ENCODE results near the gene GTF3A. TPM values are rescaled to one million over a fixed set of nuclear protein-coding genes. Genes with fewer than 3 reads are reported as not detected.

Gene GTF3A
- total and polyA plus RNA-seq, 2 of the 8 experiments (the other 6 are each of a cell fraction or from before 2014, with no cell fraction given) = 41.6 to 96.5 TPM

- TF ChIP-seq CHD7 (IDR thresholded peaks at IDR 0.05; ENCODE audit: insufficient replicate concordance, low read length) = no peak
- TF ChIP-seq ATF3 (IDR thresholded peaks at IDR 0.05; ENCODE audit: insufficient read depth, low read depth, low read length) = no peak
- TF ChIP-seq TAF7 (optimal IDR thresholded peaks at IDR 0.05; ENCODE audit: borderline replicate concordance, low read depth, low read length) = no peak
- TF ChIP-seq SAP30 (IDR thresholded peaks at IDR 0.05; ENCODE audit: insufficient read depth, insufficient replicate concordance, low read length) = no peak
- TF ChIP-seq KDM5A (IDR thresholded peaks at IDR 0.05; ENCODE audit: low read length) = no peak
- TF ChIP-seq SP1 (IDR thresholded peaks at IDR 0.05; ENCODE audit: low read depth, low read length) = no peak
- TF ChIP-seq NRF1 (IDR thresholded peaks at IDR 0.05; ENCODE audit: low read depth, low read length) = no peak
- no peak for TF ChIP-seq RAD21 (IDR thresholded peaks at IDR 0.05 in 1 of 2, conservative IDR thresholded peaks at IDR 0.05 in 1 of 2; ENCODE audit: low read depth in 2 of 2, low read length in 2 of 2)
- no peak for TF ChIP-seq ZNF274 (IDR thresholded peaks at IDR 0.05; ENCODE audit: borderline replicate concordance, extremely low read depth, low read length)
- no peak for TF ChIP-seq POU5F1 (IDR thresholded peaks at IDR 0.05; ENCODE audit: low read depth, low read length)
- TF ChIP-seq RXRA (IDR thresholded peaks at IDR 0.05; ENCODE audit: insufficient read depth, low read depth, low read length) = no peak
Observed at GRCh38 chr13:27389891-27390290, 34.5 kb upstream of the GTF3A start (continued).
